GM12878 (cell line): ENCODE data around the gene EVA1A. TPM values are rescaled to one million over a fixed set of nuclear protein-coding genes. Genes with fewer than 3 reads are reported as not detected.

Source experiments
- ATAC-seq: fragments of 200-7000 bp; cut with Tn5 transposase; 3 replicates; pipeline ENCODE4 v1.9.1; 2020; ENCODE audit warnings: mild to moderate bottlenecking, moderate library complexity
- BruUV-seq: library from RNA; stranded (reverse); fragments of 400-500 nt; replicated peaks from 2 replicates; lab custom pipeline; 2021; lab: Mats Ljungman, UMichigan
- CTCF ChIA-PET: fragments of 300-600 bp; sonication (Branson Sonifier 250); formaldehyde crosslinking; extraction: SDS; loops from one replicate; lab custom pipeline; 2021; ENCODE audit warnings: inconsistent platforms; lab: Yijun Ruan, JAX
- POLR2A ChIA-PET: fragments of 350-600 bp; formaldehyde crosslinking; extraction: SDS; loops from one replicate; lab custom pipeline; 2021; ENCODE audit warnings: inconsistent platforms; lab: Charles Lee
- RAD21 ChIA-PET: fragments of 300-600 bp; sonication (Branson Sonifier 250); formaldehyde crosslinking; loops from one replicate; lab custom pipeline; 2023; ENCODE audit warnings: antibody characterized with exemption; ENCODE audit not compliant: unreplicated experiment; lab: Charles Lee
- SMC1A ChIA-PET: fragments of 300-600 bp; sonication (Branson Sonifier 250); formaldehyde crosslinking; loops from one replicate; lab custom pipeline; 2023; ENCODE audit not compliant: unreplicated experiment, uncharacterized antibody; lab: Charles Lee
- DNase-seq: peaks from one replicate; pipeline ENCODE4 v3.0.0-alpha.2; 2011; ENCODE audit warnings: low read depth, low spot score
- FAIRE-seq: peaks from 3 replicates; lab custom pipeline; 2011; peaks lifted over from hg19 to GRCh38; lab: Jason Lieb, UNC
- H2AFZ ChIP-seq: 2 replicates; pipeline ENCODE4 v1.6.0; 2011; ENCODE audit warnings: low read depth, low read length, control low read depth; ENCODE audit not compliant: control insufficient read depth
- H3K27ac ChIP-seq: 2 replicates; pipeline ENCODE4 v1.5.1; 2011; ENCODE audit warnings: control low read depth; ENCODE audit not compliant: control insufficient read depth, insufficient read depth
- H3K27me3 ChIP-seq, 2 experiments: replicated peaks in 1 of 2; 2 replicates each; pipeline versions ENCODE4 v1.6.0 to v1.6.1; 2011; ENCODE audit warnings: low read length in 1 of 2; ENCODE audit not compliant: control insufficient read depth in 2 of 2, insufficient read depth in 2 of 2
- H3K36me3 ChIP-seq, 2 experiments: 2 replicates each; pipeline ENCODE4 v1.5.1; 2011; ENCODE audit warnings: low read length in 1 of 2; ENCODE audit not compliant: control insufficient read depth in 2 of 2, insufficient read depth in 2 of 2
- H3K4me1 ChIP-seq: 2 replicates; pipeline ENCODE4 v1.6.1; 2011; ENCODE audit warnings: mild to moderate bottlenecking, low read length, moderate library complexity, mixed read lengths; ENCODE audit not compliant: control insufficient read depth, insufficient read depth
- H3K4me2 ChIP-seq: 2 replicates; pipeline ENCODE4 v1.6.0; 2011; ENCODE audit warnings: control low read depth; ENCODE audit not compliant: control insufficient read depth, insufficient read depth
- H3K4me3 ChIP-seq: fragments of 200-600 bp; sonication (generic); 2 replicates; pipeline ENCODE4 v1.5.1; 2016
- H3K79me2 ChIP-seq: 2 replicates; pipeline ENCODE4 v1.6.0; 2011; ENCODE audit warnings: low read length; ENCODE audit not compliant: control insufficient read depth, insufficient read depth
- H3K9ac ChIP-seq: 2 replicates; pipeline ENCODE4 v1.8.0; 2011; ENCODE audit warnings: low read length, control low read depth, mixed read lengths; ENCODE audit not compliant: control insufficient read depth, insufficient read depth
- H3K9me3 ChIP-seq: replicated peaks from 3 replicates; pipeline ENCODE4 v1.5.1; 2011; ENCODE audit warnings: mild to moderate bottlenecking, low read length; ENCODE audit not compliant: control insufficient read depth, insufficient read depth
- H4K20me1 ChIP-seq: 2 replicates; pipeline ENCODE4 v1.6.0; 2011; ENCODE audit not compliant: control insufficient read depth, insufficient read depth
- ATF7 ChIP-seq: fragments of 450-650 bp; IDR thresholded peaks from 2 replicates; pipeline ENCODE4 v1.6.1; 2016; ENCODE audit warnings: low read depth, mild to moderate bottlenecking
- BACH1 ChIP-seq: fragments of 450-650 bp; IDR thresholded peaks from 2 replicates; pipeline ENCODE4 v1.6.1; 2017; ENCODE audit warnings: mild to moderate bottlenecking, borderline replicate concordance
- ELK1 ChIP-seq: IDR thresholded peaks from 2 replicates; pipeline ENCODE4 v1.6.1; 2012; ENCODE audit warnings: low read depth, low read length, improper control_type of control experiment
- FOS ChIP-seq: IDR thresholded peaks from 3 replicates; pipeline ENCODE4 v1.6.1; 2011; ENCODE audit warnings: borderline replicate concordance; ENCODE audit not compliant: insufficient read length; ENCODE audit errors: extremely low read depth
- HDGF ChIP-seq: fragments of 450-650 bp; IDR thresholded peaks from 2 replicates; pipeline ENCODE4 v1.6.1; 2016; ENCODE audit warnings: antibody characterized with exemption
- JUND ChIP-seq: IDR thresholded peaks from 2 replicates; pipeline ENCODE4 v1.6.1; 2012; ENCODE audit warnings: low read depth, mild to moderate bottlenecking, low read length, improper control_type of control experiment, moderate library complexity
- KDM1A ChIP-seq: fragments of 200-600 bp; sonication (generic); IDR thresholded peaks from 2 replicates; pipeline ENCODE4 v1.6.1; 2016; ENCODE audit warnings: borderline replicate concordance
- MEF2B ChIP-seq: fragments of 450-650 bp; IDR thresholded peaks from 2 replicates; pipeline ENCODE4 v1.6.1; 2018; ENCODE audit warnings: mild to moderate bottlenecking, moderate library complexity; ENCODE audit not compliant: partially characterized antibody, poor library complexity, severe bottlenecking
- MYB ChIP-seq: fragments of 150-350 bp; IDR thresholded peaks from 2 replicates; pipeline ENCODE4 v1.6.1; 2014; ENCODE audit warnings: mild to moderate bottlenecking, low read depth, low read length, borderline replicate concordance
- RAD51 ChIP-seq: fragments of 450-650 bp; IDR thresholded peaks from 2 replicates; pipeline ENCODE4 v1.6.1; 2016; ENCODE audit warnings: moderate library complexity, mild to moderate bottlenecking, inconsistent platforms
- RB1 ChIP-seq: fragments of 450-650 bp; formaldehyde crosslinking; IDR thresholded peaks from 2 replicates; pipeline ENCODE4 v1.6.1; 2017; ENCODE audit warnings: mild to moderate bottlenecking, borderline replicate concordance
- RUNX3 ChIP-seq: IDR thresholded peaks from 2 replicates; pipeline ENCODE4 v1.6.1; 2012; ENCODE audit warnings: low read length, inconsistent platforms
- WGBS: methylation state at CpG from one replicate; pipeline ENCODE4 v1.1.6; 2016; ENCODE audit warnings: low lambda C conversion rate; ENCODE audit not compliant: insufficient replicate concordance, insufficient coverage; ENCODE audit errors: missing lambda C conversion rate; 5-methylcytosine and 5-hydroxymethylcytosine counted together
- in situ Hi-C: fragments of 300-500 bp; cut with MboI; formaldehyde crosslinking; loops from 9 replicates; pipeline ENCODE4 v1.14.3; 2018; ENCODE audit warnings: mixed read lengths
- intact Hi-C: fragments of 100-400 bp; cut with micrococcal nuclease; formaldehyde crosslinking; loops from one replicate; pipeline ENCODE4 v1.14.2; 2022; ENCODE audit not compliant: unreplicated experiment
- polyA plus RNA-seq, 11 experiments: library from polyadenylated mRNA; depleted of rRNA in 4 of 11; unstranded in 6 of 11; stranded (reverse) in 5 of 11; fragments of >200 nt; fragmentation: Nextera tagmentation in 4 of 11; fragmentation: Illumina TruSeq in 1 of 11; extraction: Ambion mirVana in 4 of 11; extraction: Trizol in 1 of 11; gene quantifications; 1 replicate in 1 of 11; 2 replicates in 10 of 11; pipeline versions ENCODE4 v1.2.1 to v1.2.3, GENCODE V29; 2011 to 2016; ENCODE audit warnings: inconsistent platforms in 2 of 11, missing spikeins in 2 of 11, low read depth in 1 of 11
- total RNA-seq, 4 experiments: library from RNA; depleted of rRNA in 3 of 4; stranded (reverse); fragments of >200 nt in 3 of 4; fragmentation: Illumina TruSeq in 1 of 4; extraction: Trizol in 1 of 4; gene quantifications; 2 replicates each; pipeline versions ENCODE4 v1.2.1 to v1.2.3, GENCODE V29; 2013 to 2021
- TF ChIP-seq, protein P1 (sequence below): IDR thresholded peaks from 2 replicates; pipeline ENCODE4 v1.6.1; 2011; ENCODE audit warnings: borderline replicate concordance, low read depth, mild to moderate bottlenecking, moderate library complexity, low read length; ENCODE audit not compliant: insufficient read depth, poor library complexity, severe bottlenecking
- TF ChIP-seq, protein P2 (sequence below): fragments of 450-650 bp; formaldehyde crosslinking; IDR thresholded peaks from 2 replicates; pipeline ENCODE4 v1.5.0; 2022; ENCODE audit warnings: mild to moderate bottlenecking, missing genetic modification characterization
- TF ChIP-seq, protein P3 (sequence below): fragments of 450-650 bp; IDR thresholded peaks from 2 replicates; pipeline ENCODE4 v1.6.1; 2017; ENCODE audit warnings: low read depth, mild to moderate bottlenecking, moderate library complexity

EVA1A gene
- total and polyA plus RNA-seq, 10 of the 15 experiments (the other 5 are each of a cell fraction or from before 2014, with no cell fraction given), result 0.13 to 1.0 (median 0.34) TPM; not detected in 5

- ChIA-PET SMC1A (interaction anchor here (0.7 to 11.4 kb wide), 36 partner anchors 9 to 521 kb away, joined by 3 to 183 read pairs (median 5); partner anchors contain the start of gene TACR1), CTCF (interaction anchor here (0.6 to 11.5 kb wide), 43 partner anchors 11 to 579 kb away, joined by 3 to 127 read pairs (median 7); partner anchors contain the start of gene TACR1), POLR2A (no interaction called here), RAD21 (interaction anchor here (0.6 to 4.8 kb wide), 26 partner anchors 13 to 634 kb away, joined by 3 to 64 read pairs (median 5); partner anchors contain the start of gene TACR1)
- Histone ChIP-seq H3K27ac (no peak overlapping the region), H3K36me3 (no peaks in the 10 kb centered on the region), H3K9me3 (no peaks in the 10 kb centered on the region), H3K4me2 (no peak overlapping the region), H4K20me1 (no peaks in the 10 kb centered on the region), H3K27me3 (no peaks in the 10 kb centered on the region), H3K9ac (no peak overlapping the region), H3K4me1 (no peaks in the 10 kb centered on the region), H3K79me2 (no peaks in the 10 kb centered on the region), H2AFZ (no peak overlapping the region; the same call in 1 of the 2 replicates), H3K4me3 (no peak overlapping the region)
- DNase-seq (no peak), ATAC-seq (peak; percentile 46; the same call in 2 of the 3 replicates), FAIRE-seq (no peak)
- in situ Hi-C loops, result loop anchor here (5.0 kb wide), 1 partner anchor 142 kb away; no protein-coding TSS in a partner anchor
- intact Hi-C loops, result loop anchor here (2.0 to 5.0 kb wide), 3 partner anchors 153 to 411 kb away; no protein-coding TSS in a partner anchor
- no TSS peak for BruUV-seq
- WGBS, result 69% methylated on average over 1 of the region's 1 CpG
- no peak for TF ChIP-seq MEF2B
- no peak for TF ChIP-seq KDM1A
- no peak for TF ChIP-seq RUNX3
- TF ChIP-seq MYB, result no peak
- TF ChIP-seq FOS, result no peak
- no peak for TF ChIP-seq JUND
- TF ChIP-seq, protein P1, sequence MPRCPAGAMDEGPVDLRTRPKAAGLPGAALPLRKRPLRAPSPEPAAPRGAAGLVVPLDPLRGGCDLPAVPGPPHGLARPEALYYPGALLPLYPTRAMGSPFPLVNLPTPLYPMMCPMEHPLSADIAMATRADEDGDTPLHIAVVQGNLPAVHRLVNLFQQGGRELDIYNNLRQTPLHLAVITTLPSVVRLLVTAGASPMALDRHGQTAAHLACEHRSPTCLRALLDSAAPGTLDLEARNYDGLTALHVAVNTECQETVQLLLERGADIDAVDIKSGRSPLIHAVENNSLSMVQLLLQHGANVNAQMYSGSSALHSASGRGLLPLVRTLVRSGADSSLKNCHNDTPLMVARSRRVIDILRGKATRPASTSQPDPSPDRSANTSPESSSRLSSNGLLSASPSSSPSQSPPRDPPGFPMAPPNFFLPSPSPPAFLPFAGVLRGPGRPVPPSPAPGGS, result no peak
- TF ChIP-seq, protein P2, sequence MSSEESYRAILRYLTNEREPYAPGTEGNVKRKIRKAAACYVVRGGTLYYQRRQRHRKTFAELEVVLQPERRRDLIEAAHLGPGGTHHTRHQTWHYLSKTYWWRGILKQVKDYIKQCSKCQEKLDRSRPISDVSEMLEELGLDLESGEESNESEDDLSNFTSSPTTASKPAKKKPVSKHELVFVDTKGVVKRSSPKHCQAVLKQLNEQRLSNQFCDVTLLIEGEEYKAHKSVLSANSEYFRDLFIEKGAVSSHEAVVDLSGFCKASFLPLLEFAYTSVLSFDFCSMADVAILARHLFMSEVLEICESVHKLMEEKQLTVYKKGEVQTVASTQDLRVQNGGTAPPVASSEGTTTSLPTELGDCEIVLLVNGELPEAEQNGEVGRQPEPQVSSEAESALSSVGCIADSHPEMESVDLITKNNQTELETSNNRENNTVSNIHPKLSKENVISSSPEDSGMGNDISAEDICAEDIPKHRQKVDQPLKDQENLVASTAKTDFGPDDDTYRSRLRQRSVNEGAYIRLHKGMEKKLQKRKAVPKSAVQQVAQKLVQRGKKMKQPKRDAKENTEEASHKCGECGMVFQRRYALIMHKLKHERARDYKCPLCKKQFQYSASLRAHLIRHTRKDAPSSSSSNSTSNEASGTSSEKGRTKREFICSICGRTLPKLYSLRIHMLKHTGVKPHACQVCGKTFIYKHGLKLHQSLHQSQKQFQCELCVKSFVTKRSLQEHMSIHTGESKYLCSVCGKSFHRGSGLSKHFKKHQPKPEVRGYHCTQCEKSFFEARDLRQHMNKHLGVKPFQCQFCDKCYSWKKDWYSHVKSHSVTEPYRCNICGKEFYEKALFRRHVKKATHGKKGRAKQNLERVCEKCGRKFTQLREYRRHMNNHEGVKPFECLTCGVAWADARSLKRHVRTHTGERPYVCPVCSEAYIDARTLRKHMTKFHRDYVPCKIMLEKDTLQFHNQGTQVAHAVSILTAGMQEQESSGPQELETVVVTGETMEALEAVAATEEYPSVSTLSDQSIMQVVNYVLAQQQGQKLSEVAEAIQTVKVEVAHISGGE, result no peak
- no peak for TF ChIP-seq RB1
- TF ChIP-seq BACH1, result no peak
- no peak for TF ChIP-seq HDGF
- TF ChIP-seq ATF7, result no peak
- no peak for TF ChIP-seq ELK1
- peak; percentile 42; the same call in 1 of the 2 replicates for TF ChIP-seq RAD51
- TF ChIP-seq, protein P3, sequence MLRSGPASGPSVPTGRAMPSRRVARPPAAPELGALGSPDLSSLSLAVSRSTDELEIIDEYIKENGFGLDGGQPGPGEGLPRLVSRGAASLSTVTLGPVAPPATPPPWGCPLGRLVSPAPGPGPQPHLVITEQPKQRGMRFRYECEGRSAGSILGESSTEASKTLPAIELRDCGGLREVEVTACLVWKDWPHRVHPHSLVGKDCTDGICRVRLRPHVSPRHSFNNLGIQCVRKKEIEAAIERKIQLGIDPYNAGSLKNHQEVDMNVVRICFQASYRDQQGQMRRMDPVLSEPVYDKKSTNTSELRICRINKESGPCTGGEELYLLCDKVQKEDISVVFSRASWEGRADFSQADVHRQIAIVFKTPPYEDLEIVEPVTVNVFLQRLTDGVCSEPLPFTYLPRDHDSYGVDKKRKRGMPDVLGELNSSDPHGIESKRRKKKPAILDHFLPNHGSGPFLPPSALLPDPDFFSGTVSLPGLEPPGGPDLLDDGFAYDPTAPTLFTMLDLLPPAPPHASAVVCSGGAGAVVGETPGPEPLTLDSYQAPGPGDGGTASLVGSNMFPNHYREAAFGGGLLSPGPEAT, result no peak
Observed at GRCh38 chr2:75465317-75465984, 95.3 kb downstream of the EVA1A start.
